CD4-positive, alpha-beta T cell treated with Interleukin-15 for 1 hour (primary cell): Measurements from ENCODE around the gene CDKAL1.
"Not testable (repeated sequence)": the region's sequence is repeated elsewhere in the genome, so short reads cannot be mapped to it uniquely, and the experiment has no call there.

ENCODE experiments used
- DNase-seq: peaks from one replicate; pipeline ENCODE4 v3.0.0-alpha.2; 2020

The CDKAL1 gene

DNA sequence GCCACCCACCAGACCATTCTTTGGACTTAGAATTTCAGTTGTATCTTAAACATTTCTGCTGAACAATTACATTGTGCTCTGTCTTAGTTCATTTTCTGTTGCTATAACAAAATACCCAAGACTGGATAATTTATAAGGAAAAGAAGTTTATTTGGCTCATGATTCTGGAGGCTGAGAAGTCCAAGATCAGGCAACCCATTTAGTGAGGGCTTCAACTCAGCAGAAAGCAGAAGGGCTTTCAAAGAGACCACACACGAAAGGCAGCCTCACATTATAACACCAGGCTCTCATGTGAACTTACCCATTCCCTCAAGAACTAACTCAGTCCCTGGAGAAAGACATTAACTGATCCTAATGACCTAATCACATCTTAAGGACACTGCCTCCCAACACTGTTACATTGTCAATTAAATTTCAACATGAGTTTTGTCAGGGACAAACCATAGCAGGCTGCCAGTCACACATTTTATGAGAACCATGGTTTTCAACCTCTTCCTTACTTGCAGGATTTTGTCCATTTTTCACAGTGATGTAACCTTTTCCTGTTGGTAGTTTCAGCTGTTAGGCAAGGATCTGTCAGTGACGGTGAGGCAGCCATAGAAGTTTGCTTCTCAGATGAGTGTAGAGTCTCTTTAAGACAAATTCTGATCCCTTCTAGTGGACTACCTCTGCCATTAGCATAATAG, 659.7 kb downstream of the CDKAL1 start:
- DNase-seq = no peak

DNA sequence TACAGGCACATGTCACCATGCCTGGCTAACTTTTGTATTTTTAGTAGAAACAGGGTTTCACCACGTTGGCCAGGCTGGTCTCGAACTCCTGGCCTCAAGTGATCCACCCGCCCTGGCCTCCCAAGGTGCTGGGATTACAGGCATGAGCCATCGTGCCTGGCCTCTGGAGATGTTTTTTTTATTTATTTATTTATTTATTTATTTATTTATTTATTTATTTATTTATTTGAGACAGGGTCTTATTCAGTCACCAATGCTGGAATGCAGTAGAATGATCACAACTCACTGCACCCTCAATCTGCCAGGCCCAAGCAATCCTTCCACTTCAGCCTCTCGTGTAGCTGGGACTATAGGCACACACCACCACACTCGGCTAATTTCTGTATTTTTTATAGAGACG, 661.0 kb downstream of the CDKAL1 start:
- not testable (repeated sequence) for DNase-seq

- no peak for DNase-seq
Measured at GRCh38 chr6:21198032-21198640, 663.9 kb downstream of the CDKAL1 start.

DNA sequence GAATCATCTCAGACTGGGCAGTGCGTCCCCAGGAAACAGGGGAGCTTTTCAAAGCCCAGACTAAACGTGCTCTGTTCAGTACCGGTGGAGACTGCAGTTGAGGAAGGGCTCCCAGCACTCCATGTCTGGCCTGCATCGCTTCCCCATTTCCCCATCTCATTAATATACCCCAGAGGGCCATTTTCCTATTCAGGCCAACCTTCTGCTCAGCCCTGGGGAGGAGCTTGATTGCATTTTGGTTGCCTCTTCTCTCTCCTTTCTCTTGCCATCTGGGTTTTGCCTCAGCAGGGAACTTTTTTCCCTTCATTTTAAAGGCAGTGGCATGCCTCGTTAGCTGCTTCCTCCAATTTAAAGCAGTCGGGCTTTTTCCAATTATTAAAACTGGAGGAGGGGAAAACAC, 665.0 kb downstream of the CDKAL1 start:
- no peak for DNase-seq

DNA sequence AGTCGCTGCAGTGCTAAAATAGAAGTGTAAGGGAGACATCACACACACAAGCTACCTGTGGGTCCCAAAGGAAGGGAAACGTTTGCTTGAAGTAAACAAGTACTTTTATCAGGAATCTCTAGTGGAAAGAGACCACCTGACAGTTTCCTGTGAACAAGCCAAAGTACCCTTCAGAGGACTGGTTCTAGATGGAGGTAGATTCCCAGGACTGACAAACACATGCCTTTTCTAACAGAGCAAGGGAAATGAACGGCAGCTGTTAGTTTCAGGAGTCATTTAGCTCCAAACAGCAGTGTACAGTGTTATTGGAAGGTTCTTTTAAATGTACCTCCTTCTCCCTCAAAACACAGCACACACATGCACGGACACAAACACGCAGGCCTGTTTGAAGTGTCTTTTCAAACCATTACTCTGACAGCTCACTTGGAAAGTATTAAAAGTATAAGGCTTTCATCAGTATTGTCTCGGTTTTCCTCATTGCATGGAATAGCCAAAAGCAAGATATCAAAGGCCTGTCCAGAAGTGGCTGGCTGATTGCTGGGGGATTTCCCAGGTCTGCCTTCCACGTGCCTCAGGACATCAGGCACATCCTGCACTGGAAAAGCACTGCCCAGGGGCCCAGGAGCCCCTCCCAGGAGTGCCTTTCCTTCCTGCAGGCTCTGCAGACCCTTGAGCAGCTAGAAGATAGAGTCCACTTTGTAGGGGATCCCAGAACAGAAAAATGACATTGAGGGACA, 666.0 kb downstream of the CDKAL1 start:
- no peak for DNase-seq

GRCh38 chr6:21201187-21201586, 666.9 kb downstream of the CDKAL1 start:
- no peak for DNase-seq

DNA sequence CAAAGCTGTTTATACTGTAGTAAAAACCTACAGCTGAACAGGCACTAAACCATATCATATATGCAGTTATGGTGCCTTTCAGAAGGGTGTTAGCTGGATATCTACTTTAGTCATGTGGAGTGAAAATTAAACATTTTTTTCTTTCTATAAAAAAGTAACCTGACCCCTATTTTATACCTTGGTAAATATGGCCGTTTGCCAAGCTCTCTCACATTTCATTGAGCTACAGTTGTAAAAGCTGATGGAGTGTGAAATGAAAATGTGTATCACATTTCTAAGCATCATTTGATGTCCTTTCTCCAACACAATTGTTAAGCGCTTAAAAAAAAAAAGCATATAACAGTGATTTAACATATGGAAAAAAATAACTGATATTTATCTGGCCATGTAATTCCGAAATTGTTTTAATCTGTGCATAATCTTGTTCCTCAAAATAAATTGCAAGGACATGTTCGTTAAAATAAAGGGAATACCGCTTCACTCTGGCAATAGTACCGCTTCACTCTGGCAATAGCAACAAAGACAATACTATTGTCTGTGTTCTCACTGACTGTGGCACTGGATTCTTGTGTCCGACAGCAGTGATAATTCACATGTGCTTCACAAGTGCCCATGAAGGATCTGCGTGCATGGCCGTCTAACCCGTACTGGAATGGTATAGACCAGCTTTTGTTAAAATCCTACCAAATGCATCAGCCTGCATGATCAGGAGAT, 667.5 kb downstream of the CDKAL1 start:
- no peak for DNase-seq

DNA sequence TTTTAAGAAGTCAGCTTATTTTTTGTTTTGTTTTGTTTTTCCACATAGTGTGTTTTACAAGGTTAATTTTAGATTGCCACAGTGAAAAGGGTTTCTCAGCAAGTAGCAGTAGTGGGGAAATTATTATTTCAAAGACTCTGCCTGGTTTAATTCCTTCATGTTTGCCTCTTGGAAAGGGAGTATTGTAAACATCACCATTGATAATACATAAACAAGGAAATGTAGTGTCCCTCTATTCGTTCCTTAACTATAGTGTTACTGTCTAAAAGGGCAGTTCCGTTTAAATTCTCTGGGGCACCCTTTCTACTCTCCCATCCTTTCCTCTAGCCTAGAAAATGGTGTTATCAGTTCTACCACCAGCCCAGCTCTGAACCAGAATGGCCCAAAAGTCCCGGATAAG, 668.3 kb downstream of the CDKAL1 start:
- DNase-seq = no peak

DNA sequence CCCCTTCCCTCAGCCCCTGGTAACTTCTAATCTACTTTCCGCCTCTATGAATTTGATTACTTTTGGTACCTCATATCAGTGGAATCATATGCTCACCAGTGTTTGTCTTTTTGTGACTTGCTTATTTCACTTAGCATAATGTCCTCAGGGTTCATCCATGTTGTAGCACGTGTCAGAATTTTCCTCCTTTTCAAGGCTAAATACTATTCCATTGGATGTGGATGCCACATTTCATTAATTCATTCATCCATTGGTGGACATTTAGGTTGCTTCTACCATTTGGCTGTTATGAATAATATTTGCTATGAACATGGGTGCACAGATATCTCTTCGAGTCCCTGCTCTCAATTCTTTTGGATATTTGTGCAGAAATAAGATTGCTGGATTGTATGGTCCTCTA, 670.7 kb downstream of the CDKAL1 start:
- DNase-seq = no peak

DNA sequence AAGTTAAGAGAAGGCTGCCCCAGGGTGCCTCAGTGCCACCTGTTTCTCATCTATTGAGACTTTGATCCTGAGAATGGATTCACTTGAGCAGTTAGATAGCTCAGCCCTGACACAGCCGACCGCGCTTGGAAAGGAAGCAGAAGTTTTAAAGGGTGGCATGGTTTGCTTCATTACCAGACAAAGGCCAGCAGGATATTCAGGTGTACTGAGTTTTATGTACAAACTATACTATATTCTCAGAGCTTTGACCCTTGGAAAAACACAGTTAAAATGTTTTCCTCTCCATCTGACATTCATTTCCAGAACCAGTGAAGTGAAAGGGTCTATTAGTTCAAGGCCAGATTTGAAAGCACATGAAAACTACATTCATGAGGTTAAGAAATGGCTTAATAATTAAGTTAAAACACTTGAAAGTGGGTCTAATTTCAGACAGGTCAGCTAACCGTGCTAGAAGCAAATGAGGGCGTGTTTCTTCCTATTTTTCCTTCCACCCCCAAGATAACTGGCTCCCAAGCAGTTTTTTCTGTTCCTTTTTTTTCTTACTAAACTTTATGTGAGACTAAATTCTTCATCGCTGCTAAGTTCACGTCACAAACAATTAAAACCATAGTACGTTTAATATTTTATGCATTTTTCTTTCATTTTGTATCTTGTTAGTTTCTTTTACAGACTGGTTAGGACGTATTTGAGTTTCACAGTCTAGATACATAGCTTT, 674.0 kb downstream of the CDKAL1 start:
- no peak for DNase-seq

GRCh38 chr6:21208796-21209186, 674.5 kb downstream of the CDKAL1 start:
- DNase-seq = no peak

- DNase-seq = no peak
Measured at GRCh38 chr6:21213492-21213891, 679.2 kb downstream of the CDKAL1 start.

DNA sequence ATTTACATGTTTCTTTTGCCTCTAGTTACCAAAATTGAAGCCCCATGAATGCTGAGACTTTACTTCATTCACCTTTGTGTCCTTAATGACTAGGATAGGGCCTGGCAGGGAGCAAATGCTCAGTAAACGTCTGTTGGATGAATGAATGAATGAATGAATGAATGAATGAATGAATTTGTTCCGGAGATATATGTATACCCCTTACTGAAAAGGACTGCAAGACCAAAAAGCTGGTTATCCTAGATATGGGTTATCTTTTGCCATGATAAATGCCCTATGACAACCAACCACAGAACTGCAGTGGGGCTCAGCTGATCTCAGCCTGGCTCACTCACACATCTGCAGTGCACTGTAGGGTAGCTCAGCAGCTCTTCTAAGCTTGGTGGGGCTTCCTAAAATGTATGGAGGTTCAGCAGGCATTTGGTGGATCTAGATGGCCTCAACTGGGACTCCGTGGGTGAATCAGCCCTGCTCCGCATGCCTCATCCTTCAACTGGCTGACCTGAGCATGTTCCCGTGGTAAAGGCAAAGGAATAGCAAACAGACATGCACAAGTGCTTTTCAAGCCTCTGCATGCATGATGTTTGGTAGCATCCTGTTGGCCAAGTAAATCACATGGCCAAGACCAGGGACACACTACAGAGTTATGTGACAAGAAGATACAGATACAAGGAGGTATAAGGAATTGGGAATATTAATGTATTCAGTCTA, 680.6 kb downstream of the CDKAL1 start:
- DNase-seq = no peak

DNA sequence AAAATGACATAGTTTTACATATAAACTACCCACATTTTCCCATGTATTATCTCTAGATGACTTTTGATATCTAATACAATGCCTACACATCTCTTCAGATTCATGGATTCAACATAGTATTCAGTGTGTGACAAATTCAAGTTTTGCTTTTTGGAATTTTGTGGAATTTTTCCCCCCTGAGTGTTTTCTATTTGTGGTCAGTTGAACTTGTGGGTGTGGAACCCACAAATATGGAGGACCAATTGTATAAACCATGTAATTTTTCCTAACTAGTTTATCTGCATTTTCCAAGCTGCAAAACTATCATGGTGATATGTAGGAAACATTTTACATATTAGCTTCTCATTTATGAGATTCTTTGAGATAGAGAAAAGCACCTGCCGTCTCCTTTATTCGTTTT, 685.0 kb downstream of the CDKAL1 start:
- DNase-seq = no peak

- no peak for DNase-seq
Measured at GRCh38 chr6:21219856-21220255, 685.6 kb downstream of the CDKAL1 start.

DNA sequence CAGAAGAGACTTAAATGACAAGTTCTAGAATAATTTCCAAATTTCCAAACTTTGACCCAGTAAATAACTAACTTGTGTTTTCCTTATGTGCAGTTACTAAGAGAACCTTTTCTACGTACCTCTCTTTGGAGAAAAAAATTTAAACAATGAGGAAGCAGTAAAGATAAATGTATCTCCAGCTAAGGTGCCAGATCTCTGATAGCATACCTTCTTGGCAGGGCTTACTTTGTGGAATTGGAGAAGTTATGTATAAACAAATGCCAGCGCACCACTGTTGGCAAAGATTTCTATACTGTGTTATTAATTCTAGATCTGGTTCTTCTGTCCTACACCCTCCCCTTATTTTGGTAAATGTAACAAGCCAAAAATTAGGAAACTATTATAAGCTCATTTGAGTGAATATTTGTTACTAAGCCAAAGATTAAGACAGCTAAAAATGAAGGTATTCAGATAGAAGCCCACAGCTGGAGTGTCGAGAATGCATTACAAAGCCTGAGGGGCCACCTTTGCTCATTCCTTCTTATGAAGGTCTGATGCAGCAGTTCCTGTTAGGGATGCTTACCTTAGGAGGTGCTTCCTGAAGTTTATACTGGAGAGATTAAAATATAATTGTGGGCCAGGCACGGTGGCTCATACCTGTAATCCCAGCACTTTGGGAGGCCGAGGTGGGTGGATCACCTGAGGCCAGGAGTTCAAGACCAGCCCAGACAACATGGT, 686.2 kb downstream of the CDKAL1 start:
- no peak for DNase-seq

- no peak for DNase-seq
Measured at GRCh38 chr6:21222656-21223055, 688.4 kb downstream of the CDKAL1 start.

GRCh38 chr6:21225912-21226311, 691.7 kb downstream of the CDKAL1 start:
- no peak for DNase-seq

DNA sequence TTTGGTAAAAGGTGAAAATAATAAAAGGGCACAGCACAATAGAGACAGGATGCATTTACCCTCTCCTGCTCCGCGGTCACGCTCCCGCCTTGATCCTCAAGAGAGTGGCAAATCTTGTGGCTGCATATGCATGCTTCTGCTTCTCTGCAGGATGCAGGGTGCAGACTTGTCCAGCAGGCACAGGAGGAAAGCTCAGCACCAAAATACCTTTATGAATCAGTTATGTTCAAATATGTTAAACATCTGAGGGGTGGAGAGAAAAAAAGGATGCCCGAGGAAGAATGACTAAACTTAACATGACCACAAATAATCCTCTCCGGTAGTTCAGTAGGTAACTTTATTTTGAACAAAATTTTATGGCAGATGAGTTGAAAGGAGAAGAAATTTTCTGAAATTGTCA, 693.2 kb downstream of the CDKAL1 start:
- DNase-seq = no peak

DNA sequence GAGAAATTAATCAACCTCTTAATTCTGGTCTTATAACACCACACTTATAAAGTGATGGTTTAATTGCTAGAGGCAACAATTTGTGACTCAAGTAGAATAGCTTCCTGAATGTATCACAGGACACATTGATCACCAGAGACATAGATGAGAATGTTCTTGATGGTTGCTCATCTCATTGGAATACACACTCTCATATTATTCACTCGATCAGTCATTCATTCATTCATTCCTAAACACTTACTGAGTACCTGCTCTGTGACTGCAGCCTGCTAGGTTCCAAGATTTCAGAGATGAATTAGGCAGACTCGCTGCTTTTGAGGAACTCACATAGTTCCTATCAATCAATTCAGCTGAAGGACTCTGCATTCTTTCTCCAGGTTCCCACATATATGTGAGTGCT, 694.2 kb downstream of the CDKAL1 start:
- no peak for DNase-seq

DNA sequence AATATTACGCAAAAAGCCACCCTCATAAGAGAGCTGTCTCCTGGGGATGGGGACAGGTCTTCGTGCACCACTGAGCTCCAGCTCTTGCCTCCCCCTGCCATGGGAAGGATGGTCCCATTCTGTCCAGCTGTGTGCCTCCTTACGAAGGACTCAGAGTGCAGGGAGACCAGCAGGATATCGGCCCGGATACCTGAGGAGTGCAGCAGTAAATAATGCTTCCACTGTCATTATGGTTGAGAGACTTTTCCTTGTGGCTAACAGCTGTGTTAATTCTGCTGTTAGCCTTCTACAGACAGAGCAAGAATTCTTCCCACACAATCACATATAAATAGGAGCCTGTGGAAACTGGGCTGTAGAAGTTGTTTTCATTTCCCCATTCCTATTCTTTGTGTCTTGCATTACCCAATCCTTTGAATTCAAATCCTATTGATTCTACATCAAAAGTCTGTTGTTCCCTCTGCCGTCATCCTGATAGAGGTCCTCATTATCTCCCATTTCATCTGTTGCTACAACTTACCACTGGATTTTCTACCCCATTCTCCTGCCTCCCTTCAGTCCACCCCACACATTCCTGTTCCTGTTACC, 694.7 kb downstream of the CDKAL1 start:
- DNase-seq = no peak
